ENCODE measurements around the gene ABHD12.

Gene ABHD12

GRCh38 chr20:25372584-25373336, 17.9 kb downstream of the ABHD12 start:
- no peak for TF ChIP-seq ZNF274 (IDR thresholded peaks at IDR 0.05; ENCODE audit: low read depth, low read length)
- H3K4me3 ChIP-seq (ENCODE audit: low read length) = no peak overlapping the region

GRCh38 chr20:25369971-25370370, 20.7 kb downstream of the ABHD12 start:
- H3K4me3 ChIP-seq (ENCODE audit: low read length) = no peak overlapping the region

GRCh38 chr20:25369529-25369928, 21.1 kb downstream of the ABHD12 start:
- no peak for TF ChIP-seq ZNF274 (IDR thresholded peaks at IDR 0.05; ENCODE audit: low read depth, low read length)
- no peak overlapping the region for H3K4me3 ChIP-seq (ENCODE audit: low read length)

More at GRCh38 chr20:25369971-25370370, 20.7 kb downstream of the ABHD12 start:
- no peak for TF ChIP-seq ZNF274 (IDR thresholded peaks at IDR 0.05; ENCODE audit: low read depth, low read length)

- TF ChIP-seq ZNF274 (IDR thresholded peaks at IDR 0.05; ENCODE audit: low read depth, low read length) = no peak
- H3K4me3 ChIP-seq (ENCODE audit: low read length) = no peak overlapping the region
Measured at GRCh38 chr20:25368976-25369375, 21.7 kb downstream of the ABHD12 start.

DNA sequence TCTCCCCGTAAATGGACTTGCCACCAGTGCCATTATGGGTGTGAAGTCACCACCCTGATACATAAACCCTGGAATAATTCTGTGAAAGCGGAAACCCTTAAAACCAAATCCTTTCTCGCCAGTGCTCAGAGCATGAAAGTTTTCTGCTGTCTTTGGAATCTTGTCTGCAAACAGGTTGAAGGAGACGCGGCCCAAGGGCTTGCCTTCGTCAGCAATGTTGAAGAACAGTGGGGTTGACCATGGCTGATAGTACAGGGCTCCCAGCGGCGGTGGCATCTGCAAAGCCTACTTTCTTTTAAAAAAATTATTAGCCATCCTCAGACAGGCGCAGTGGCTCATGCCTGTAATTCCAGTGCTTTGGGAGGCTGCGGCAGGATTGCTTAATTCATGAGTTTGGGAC, 22.1 kb downstream of the ABHD12 start:
- no peak for TF ChIP-seq ZNF274 (IDR thresholded peaks at IDR 0.05; ENCODE audit: low read depth, low read length)

DNA sequence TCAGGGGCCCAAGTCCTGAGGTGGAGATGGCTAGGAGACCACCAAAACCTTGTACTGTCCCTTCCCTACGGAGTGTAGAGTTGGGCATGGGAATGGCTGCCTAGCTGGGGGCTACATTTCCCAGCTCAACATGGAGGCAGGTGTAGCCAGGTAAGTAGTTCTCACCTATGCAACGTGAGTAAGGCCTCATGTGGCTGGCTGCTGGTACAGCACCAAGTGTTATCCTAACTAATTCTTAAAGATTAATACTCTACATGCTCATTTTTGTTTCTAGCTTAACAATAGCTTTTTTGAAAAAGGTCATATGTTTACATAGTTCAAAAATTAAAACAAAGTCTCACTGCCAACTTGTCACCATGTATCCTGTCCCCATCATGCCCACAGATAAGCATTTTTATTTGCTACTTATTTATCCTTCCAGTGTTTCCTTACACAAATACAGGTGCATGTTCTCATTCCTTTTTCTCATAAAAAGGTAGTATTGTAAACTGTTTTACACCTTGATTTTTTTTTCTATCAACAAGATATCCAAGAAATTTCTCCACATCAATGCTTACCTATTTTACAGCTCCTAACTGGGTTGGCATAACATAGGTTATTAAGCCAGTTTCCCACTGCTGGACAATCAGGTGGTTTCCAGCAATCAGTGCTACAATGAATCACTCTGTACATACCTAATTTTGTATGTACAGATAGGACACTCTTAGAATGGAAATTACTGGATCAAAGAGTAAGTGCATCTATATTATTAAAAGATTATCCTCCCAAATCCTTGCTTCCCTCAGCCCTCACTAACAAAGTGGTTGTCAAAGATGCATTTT, 25.5 kb downstream of the ABHD12 start:
- no peak for TF ChIP-seq ZNF274 (IDR thresholded peaks at IDR 0.05; ENCODE audit: low read depth, low read length)
- no peak overlapping the region for H3K4me3 ChIP-seq (ENCODE audit: low read length)

More for the DNA sequence above, 22.1 kb downstream of the ABHD12 start:
- no peak overlapping the region for H3K4me3 ChIP-seq (ENCODE audit: low read length)

GRCh38 chr20:25364180-25364788, 26.4 kb downstream of the ABHD12 start:
- no peak for TF ChIP-seq ZNF274 (IDR thresholded peaks at IDR 0.05; ENCODE audit: low read depth, low read length)
- no peak overlapping the region for H3K4me3 ChIP-seq (ENCODE audit: low read length)

- no peak for TF ChIP-seq ZNF274 (IDR thresholded peaks at IDR 0.05; ENCODE audit: low read depth, low read length)
- H3K4me3 ChIP-seq (ENCODE audit: low read length) = no peak overlapping the region
Measured at GRCh38 chr20:25361287-25361683, 29.4 kb downstream of the ABHD12 start.

GRCh38 chr20:25360631-25361286, 29.9 kb downstream of the ABHD12 start:
- no peak for TF ChIP-seq ZNF274 (IDR thresholded peaks at IDR 0.05; ENCODE audit: low read depth, low read length)
- H3K4me3 ChIP-seq (ENCODE audit: low read length) = no peak overlapping the region

- no peak for TF ChIP-seq ZNF274 (IDR thresholded peaks at IDR 0.05; ENCODE audit: low read depth, low read length)
- H3K4me3 ChIP-seq (ENCODE audit: low read length) = no peak overlapping the region
Measured at GRCh38 chr20:25356271-25356933, 34.2 kb downstream of the ABHD12 start.

DNA sequence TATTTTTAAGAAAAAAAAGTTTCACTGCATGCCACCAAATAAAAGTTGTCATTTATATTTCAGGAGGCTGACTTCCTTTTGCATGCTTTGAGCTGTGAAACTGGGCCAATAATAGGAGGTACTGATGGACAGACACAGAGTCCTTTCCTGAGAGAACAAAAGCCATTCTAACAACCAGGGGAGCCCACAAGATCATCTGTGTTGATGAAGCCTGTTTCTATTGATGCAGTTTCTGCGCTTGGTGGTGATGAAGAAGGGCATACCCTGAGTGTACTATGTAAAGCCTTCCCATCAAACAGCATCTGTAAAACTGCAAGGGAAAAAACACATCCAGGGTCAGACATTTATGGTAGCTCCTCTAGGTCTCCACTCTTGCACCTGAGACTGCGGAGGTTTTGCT, 34.8 kb downstream of the ABHD12 start:
- no peak overlapping the region for H3K4me3 ChIP-seq (ENCODE audit: low read length)
- TF ChIP-seq ZNF274 (IDR thresholded peaks at IDR 0.05; ENCODE audit: low read depth, low read length) = no peak

- no peak overlapping the region for H3K4me3 ChIP-seq (ENCODE audit: low read length)
- no peak for TF ChIP-seq ZNF274 (IDR thresholded peaks at IDR 0.05; ENCODE audit: low read depth, low read length)
Measured at GRCh38 chr20:25355011-25355595, 35.5 kb downstream of the ABHD12 start.
